RWPE2 (cell line): Measurements from ENCODE around the gene ZCCHC12.

ENCODE experiments used
- ATAC-seq: fragments of 200-7000 bp; cut with Tn5 transposase; 3 replicates; pipeline ENCODE4 v1.9.1; 2021; ENCODE audit warnings: low read depth
- DNase-seq: peaks from one replicate; pipeline ENCODE4 v3.0.0-alpha.2; 2020; ENCODE audit warnings: low spot score
- H3K27ac ChIP-seq: fragments of 450-650 bp; 2 replicates; pipeline ENCODE4 v1.5.1; 2017; ENCODE audit warnings: mild to moderate bottlenecking; ENCODE audit not compliant: poor library complexity, severe bottlenecking
- H3K27me3 ChIP-seq: fragments of 250-450 bp; sonication (Bioruptor Pico); 2 replicates; pipeline ENCODE4 v1.5.1; 2021; ENCODE audit warnings: mild to moderate bottlenecking, moderate library complexity; ENCODE audit not compliant: insufficient read depth, poor library complexity, severe bottlenecking
- H3K36me3 ChIP-seq: fragments of 250-450 bp; sonication (Bioruptor Pico); 2 replicates; pipeline ENCODE4 v1.5.1; 2020; ENCODE audit warnings: low read depth, mild to moderate bottlenecking, moderate library complexity
- H3K4me1 ChIP-seq: fragments of 250-450 bp; sonication (Bioruptor Pico); 2 replicates; pipeline ENCODE4 v1.5.1; 2021; ENCODE audit warnings: mild to moderate bottlenecking, moderate library complexity; ENCODE audit not compliant: insufficient read depth, poor library complexity, severe bottlenecking
- H3K4me3 ChIP-seq: fragments of 250-450 bp; sonication (Bioruptor Pico); 2 replicates; pipeline ENCODE4 v1.5.1; 2021; ENCODE audit warnings: mild to moderate bottlenecking, moderate library complexity; ENCODE audit not compliant: severe bottlenecking
- H3K9me3 ChIP-seq: fragments of 250-450 bp; sonication (Bioruptor Pico); 2 replicates; pipeline ENCODE4 v1.5.1; 2021; ENCODE audit warnings: mild to moderate bottlenecking, moderate library complexity; ENCODE audit not compliant: severe bottlenecking
- CTCF ChIP-seq: fragments of 450-650 bp; IDR thresholded peaks from one replicate; pipeline ENCODE4 v1.5.1; 2017; ENCODE audit warnings: mild to moderate bottlenecking, moderate library complexity; ENCODE audit not compliant: poor library complexity, severe bottlenecking

Gene ZCCHC12

GRCh38 chrX:118823263-118824172, at the start of gene ZCCHC12:
Gene ZCCHC12 (plus strand): TSS chrX:118823824. CDS start chrX:118825245, 1,421 bp downstream.
- H3K36me3 ChIP-seq = no peaks in the 10 kb centered on the region
- no peaks in the 10 kb centered on the region for H3K9me3 ChIP-seq
- ATAC-seq (peak; percentile 68), DNase-seq (no peak)
- H3K4me3 ChIP-seq = no peak within 1 kb of the TSS
- no peaks in the 10 kb centered on the region for H3K4me1 ChIP-seq
- peaks cover 8% of the 10 kb centered on the region for H3K27me3 ChIP-seq
- no peak within 1 kb of the TSS for H3K27ac ChIP-seq
- no peak for TF ChIP-seq CTCF

GRCh38 chrX:118779581-118779980, 44.0 kb upstream of the ZCCHC12 start:
- ATAC-seq = no peak
- Histone ChIP-seq H3K27ac (no peak overlapping the region), H3K9me3 (no peaks in the 10 kb centered on the region), H3K27me3 (no peaks in the 10 kb centered on the region), H3K4me3 (no peak overlapping the region), H3K36me3 (no peaks in the 10 kb centered on the region), H3K4me1 (no peaks in the 10 kb centered on the region)
- no peak for DNase-seq
- TF ChIP-seq CTCF = no peak

GRCh38 chrX:118780509-118780908, 43.1 kb upstream of the ZCCHC12 start:
- Histone ChIP-seq H3K36me3 (no peaks in the 10 kb centered on the region), H3K27me3 (no peaks in the 10 kb centered on the region), H3K4me1 (no peaks in the 10 kb centered on the region), H3K4me3 (no peak overlapping the region), H3K9me3 (no peaks in the 10 kb centered on the region), H3K27ac (no peak overlapping the region)
- ATAC-seq (no peak), DNase-seq (no peak)
- no peak for TF ChIP-seq CTCF

- no peak overlapping the region for H3K27ac ChIP-seq
- no peak for DNase-seq
Measured at GRCh38 chrX:118780911-118781310, 42.7 kb upstream of the ZCCHC12 start.

More at GRCh38 chrX:118780911-118781310, 42.7 kb upstream of the ZCCHC12 start:
- Histone ChIP-seq H3K4me1 (no peaks in the 10 kb centered on the region), H3K4me3 (no peak overlapping the region), H3K36me3 (no peaks in the 10 kb centered on the region), H3K9me3 (no peaks in the 10 kb centered on the region), H3K27me3 (no peaks in the 10 kb centered on the region)
- ATAC-seq = no peak
- no peak for TF ChIP-seq CTCF
